HG03460 (cell line): ENCODE measurements around the gene TMEM175.

Experiments
- ATAC-seq: cut with Tn5 transposase; IDR thresholded peaks from one replicate; pipeline ENCODE4 v1.9.1; 2021; ENCODE audit not compliant: unreplicated experiment

Gene TMEM175

DNA sequence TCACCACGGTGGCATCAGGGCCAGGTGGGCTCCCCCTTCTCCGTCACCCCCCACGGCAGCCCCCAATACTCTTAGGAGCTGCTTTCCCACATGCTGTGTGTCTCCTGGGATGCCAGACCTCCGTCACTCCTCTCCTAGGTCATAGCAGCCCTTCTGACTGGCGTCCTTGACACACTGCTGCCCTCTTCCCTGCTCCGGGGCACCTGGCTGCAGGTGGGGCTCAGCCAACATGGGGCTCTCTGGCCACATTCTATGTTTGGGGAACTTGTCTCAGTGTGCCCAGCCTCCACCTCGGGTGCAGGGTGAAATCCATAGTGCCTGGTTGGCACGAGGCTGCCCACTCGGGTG lies 13.8 kb downstream of the TMEM175 start:
- no peak for ATAC-seq

DNA sequence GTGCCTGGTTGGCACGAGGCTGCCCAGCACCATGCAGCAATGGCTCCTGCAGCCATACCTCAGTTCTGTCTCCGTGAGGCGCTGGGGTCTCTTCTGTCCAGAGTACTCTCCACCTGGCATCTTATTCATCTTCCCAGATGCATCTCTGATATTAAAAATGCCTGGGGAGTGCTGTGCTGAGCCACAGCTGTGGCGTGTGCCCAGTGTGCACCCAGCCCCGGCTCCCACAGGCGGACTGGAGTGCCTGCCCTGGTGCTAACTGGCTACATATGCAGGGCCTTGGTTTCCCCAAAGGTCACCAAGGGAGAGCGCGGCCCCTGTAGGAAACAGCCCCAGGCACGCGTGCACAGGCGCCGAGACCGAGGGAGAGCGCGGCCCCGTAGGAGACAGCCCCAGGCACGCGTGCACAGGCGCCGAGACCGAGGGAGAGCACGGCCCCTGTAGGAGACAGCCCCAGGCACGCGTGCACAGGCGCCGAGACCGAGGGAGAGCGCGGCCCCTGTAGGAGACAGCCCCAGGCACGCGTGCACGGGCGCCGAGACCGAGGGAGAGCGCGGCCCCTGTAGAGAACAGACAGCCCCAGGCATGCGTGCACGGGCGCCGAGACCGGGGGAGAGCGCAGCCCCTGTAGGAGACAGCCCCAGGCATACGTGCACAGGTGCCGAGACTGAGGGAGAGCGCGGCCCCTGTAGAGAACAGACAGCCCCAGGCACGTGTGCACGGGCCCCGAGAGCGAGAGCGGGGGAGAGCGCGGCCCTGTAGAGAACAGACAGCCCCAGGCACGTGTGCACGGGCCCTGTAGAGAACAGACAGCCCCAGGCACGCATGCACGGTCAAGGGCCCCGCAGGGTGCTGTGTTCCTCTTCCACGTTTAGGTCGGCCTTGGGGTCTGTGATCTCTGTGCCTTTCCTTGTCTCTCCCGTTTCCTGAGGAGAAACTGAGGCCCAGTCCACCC lies 14.5 kb downstream of the TMEM175 start:
- ATAC-seq = no peak

DNA sequence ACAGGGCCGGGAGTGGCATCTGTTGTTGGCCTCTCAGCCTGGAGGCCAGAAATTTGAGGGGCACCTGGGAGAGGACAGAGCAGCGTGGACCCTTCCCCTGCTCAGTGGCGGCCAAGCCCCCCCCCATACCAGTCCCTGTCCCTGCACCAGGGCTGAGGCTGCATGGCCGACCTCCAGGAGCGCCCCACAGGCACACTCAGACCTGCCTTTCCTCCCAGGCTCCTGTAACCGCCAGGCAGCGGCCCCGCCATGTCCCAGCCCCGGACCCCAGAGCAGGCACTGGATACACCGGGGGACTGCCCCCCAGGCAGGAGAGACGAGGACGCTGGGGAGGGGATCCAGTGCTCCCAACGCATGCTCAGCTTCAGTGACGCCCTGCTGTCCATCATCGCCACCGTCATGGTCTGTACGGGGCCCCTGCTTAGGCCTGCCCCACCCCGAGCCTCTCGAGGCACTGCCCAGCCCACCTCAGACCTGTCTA lies 15.3 kb downstream of the TMEM175 start:
- ATAC-seq = no peak

DNA sequence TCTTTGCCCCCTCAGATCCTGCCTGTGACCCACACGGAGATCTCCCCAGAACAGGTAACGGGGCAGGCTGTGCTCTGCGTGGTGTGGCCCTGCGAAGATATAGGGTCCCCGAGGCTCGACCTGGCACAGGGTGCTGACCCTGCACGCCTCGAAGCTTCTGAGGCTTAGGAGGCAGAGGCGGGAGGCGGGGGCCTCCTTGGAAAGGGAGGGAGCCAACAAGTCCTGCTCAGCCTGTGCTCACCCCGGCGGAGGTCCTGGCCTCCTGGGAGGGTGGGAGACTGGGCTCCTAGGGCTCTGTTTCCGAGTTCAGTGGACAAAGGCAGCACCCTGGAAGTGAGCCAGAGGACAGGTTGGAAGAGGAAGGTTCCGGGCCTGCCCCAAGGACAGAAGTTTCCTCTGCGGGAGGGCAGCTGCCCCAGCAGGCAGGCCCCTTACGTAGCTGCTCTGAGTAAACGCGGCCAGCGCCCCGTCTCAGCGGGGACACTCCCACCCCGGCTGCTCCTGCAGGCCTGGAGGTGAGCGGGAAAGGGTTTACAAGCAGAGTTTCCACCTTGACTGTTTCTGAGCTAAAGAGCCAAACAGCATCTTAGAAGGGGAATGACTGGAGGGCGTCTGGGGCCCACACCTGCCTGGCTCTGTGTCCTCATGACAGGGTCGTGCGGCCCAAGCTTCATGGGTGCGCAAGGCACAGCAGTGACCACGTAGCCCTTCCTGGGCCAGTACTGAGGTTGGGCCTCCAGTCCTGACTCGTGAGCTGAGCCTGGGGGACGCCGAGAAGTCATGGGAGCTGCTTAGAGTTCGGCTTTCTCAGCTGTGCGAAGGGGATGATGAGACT lies 16.1 kb downstream of the TMEM175 start:
- ATAC-seq = no peak

DNA sequence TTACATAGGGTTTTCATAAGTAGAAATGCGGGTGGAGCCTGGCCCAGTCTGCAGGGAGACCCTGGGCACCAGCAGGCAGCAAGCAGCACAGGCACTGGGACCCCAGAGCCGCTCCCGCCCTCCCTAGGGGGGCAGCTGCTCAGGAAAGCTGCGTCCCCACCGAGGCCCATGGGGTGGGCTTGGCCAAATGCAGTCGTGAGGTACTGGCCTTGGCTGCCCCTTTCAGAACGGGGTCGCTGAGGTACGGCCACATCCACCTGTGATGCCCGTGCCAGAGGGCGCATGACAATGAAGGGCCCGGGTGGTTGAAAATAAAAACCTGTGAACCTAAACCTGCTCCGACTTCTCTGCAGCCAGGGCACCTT lies 16.7 kb downstream of the TMEM175 start:
- no peak for ATAC-seq

DNA sequence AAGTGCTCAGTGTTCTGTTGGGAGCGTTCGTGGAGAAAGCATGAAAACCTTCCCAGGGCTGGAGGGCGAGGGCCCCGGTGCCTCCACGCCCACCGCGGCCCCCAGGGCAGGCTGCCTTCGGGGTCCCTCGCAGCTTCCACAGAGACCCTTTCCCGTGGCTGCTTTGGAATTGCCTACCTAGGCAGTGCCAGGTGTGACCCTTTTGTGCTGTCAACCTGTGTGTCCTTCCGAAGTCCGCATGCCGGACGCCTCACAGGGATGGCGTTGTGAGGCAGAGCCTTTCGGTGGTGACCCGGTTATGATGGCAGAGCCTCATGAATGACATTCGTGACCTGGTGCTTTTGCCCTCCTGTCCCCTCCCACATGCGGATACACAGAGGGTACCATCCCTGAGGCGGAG lies 17.4 kb downstream of the TMEM175 start:
- ATAC-seq = no peak

DNA sequence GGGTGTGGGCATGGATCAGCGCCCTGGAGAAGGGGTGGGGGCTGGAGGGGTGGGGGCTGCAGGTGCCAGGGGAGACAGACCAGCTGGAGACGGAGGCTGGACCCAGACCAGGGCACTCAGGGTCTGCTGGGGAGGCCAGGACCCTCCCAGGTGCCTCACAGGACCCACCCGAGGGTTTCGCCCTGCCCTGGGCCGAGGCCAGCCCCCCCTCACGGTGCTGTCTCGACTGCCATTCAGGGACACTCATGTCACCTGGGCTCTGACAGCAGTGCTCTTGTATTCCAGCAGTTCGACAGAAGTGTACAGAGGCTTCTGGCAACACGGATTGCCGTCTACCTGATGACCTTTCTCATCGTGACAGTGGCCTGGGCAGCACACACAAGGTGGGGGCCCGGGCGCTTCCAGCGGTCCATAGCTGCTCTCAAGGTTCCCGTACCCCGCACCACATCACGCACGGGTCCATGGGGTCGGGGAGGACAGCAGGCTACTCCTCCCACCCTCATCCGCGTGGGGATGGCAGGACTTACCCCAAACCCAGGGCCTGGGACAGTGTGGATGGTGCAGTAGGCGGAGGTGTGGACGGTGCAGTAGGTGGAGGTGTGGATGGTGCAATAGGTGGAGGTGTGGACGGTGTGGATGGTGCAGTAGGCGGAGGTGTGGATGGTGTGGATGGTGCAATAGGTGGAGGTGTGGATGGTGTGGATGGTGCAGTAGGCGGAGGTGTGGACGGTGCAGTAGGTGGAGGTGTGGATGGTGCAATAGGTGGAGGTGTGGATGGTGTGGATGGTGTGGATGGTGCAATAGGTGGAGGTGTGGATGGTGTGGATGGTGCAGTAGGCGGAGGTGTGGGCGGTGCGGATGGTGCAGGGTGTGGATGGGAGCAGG lies 18.1 kb downstream of the TMEM175 start:
- no peak for ATAC-seq

DNA sequence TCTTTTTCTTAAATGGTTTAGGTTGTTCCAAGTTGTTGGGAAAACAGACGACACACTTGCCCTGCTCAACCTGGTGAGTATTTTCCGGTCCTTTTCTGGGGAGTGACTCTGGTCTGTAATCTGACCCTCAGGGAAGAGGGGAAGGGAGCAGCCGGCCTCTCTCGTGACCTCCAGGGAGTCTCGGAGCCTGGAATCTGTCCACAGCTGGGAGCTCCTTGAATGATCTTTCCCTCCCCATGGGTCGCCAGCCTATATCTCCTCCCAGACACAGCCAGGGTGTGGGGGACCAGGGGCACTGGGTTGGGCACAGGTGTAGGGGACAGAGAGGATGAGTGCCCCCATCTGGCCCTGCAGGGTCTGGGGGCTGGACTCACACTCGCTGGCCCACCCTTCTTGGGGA lies 18.9 kb downstream of the TMEM175 start:
- ATAC-seq = no peak

DNA sequence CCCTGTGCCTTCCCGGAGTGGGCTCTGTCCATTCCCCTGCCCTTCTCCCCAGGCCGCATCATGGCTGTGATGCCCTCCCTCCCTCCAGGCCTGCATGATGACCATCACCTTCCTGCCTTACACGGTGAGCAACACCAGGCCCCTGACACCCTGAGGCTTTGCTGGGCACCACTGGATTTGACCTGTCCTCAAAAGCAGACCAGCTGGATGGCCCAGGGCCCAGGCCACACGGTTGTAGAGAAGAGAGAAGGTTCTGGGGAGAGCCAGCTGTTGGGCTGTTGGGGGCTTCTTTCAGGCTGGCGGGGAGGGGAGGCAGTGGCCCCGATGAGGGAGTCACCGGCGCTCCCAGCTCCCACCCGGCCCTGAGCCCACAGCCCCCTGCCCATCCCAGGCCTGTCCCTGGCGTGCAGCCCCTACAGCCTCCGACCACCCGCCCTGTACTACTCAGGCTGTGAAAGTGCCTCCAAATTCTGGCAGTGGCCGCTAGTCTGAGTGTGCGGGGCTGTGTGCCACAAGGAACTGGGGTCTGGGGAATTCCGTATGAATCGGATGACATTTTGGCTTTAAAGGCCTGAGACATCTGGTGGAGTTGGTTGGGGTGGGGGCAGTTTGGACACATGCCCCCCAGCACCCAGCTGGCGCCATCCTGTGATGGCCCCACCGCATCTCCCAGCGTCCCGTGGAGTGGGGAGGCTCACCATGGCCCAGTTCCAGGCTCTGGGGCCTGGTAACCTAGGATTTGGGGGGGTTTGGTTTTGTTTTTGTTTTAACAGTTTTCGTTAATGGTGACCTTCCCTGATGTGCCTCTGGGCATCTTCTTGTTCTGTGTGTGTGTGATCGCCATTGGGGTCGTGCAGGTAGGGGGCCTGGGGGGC lies 19.6 kb downstream of the TMEM175 start:
- no peak for ATAC-seq

DNA sequence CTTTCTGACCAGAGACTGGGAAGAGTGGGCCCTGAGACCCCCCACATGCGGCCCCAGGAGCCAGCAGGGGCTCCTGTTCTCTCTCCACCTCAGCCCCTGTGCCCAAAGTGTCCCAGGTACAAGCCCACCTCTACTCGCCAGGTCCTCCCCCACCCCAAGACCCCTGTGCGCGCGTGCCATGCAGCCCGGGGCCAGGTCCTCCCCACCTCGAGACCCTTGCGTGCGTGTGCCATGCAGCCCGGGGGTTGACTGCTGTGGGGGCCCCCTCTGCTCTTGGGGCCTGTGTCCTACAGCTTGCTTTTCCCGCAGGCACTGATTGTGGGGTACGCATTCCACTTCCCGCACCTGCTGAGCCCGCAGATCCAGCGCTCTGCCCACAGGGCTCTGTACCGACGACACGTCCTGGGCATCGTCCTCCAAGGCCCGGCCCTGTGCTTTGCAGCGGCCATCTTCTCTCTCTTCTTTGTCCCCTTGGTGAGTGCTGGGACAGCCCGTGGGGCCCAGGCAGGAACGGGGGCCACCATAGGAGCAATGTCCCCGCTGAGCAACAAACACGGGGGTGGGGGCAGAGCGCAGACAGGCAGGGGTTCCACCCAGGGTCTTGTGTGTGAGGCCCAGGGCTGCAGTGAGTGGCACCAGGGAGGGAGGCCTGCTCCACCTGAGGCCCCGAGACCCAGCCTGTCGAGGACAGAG lies 20.8 kb downstream of the TMEM175 start:
- no peak for ATAC-seq

DNA sequence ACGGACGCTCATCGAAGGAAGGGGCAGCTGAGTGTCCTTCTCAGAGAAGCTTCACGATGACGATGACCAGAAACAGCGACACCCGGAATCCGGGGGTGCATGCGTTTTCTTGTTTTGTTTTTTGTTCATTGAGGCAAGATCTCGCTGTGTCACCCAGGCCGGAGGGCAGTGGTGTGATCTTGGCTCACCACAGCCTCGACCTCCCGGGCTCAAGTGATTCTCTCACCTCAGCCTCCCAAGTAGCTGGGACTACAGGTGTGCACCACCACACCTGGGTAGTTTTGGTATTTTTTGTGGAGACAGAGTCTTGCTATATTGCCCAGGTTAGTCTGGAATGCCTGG lies 21.3 kb downstream of the TMEM175 start:
- no peak for ATAC-seq

DNA sequence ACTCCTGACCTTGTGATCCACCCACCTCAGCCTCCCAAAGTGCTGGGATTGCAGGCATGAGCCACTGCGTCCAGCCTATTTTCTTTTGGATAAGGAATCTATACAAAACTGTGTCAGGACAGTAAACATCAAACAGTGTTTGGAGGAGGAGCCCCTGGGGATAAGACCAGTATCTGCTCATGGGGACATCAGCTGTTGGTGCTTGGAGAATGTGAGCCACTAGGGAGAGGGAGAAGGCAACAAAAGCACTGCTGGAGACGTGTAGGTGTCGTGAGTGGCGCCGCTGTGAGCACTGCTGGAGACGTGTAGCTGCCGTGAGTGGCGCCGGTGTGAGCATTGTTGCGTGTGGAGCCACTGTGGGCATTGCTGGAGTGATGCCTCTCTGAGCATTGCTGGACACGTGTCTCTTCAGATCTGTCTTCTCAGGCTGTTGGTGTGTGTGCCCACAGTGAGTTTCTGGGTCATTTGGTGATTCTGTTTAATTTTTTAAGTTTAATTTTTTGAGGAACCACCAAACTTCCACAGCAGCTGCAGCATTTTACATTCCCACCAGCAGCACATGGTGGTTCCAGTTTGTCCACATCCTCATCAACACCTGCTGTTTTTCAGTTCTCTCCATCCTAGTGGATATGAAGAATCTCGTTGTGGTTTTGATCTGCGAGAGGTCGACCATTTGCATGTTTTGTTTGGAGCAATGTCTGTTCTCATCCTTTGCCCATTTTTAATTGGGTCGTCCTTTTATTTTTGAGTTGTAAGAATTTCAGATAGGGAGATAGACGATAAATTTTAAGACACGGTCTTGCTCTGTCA lies 22.2 kb downstream of the TMEM175 start:
- ATAC-seq = no peak

DNA sequence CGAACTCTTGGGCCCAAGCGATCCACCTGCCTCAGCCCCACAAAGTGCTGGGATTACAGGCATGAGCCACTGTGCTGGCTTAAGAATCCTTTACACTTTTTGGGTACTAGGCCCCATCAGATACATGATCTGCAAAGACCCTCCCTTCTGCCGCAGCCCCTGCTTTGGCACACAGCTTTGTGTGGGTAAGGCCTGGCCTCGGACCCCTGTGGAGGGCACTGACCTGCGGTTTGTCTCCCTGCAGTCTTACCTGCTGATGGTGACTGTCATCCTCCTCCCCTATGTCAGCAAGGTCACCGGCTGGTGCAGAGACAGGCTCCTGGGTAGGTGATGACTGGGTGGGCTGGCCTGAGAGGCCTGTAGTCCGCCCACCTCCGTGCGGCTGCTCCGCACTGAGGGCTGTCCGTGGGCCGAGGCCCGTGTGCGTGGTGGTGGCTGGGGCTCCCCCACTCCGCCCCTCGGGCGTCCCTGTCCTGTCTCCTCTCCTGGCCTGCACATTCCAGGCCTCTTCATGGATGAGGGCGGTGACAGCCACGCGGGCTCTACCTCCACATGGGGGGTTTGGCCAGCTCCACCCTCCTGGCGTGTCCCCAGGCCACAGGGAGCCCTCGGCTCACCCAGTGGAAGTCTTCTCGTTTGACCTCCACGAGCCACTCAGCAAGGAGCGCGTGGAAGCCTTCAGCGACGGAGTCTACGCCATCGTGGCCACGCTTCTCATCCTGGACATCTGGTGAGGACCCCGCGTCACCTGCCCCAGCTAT lies 23.1 kb downstream of the TMEM175 start:
- ATAC-seq = no peak

DNA sequence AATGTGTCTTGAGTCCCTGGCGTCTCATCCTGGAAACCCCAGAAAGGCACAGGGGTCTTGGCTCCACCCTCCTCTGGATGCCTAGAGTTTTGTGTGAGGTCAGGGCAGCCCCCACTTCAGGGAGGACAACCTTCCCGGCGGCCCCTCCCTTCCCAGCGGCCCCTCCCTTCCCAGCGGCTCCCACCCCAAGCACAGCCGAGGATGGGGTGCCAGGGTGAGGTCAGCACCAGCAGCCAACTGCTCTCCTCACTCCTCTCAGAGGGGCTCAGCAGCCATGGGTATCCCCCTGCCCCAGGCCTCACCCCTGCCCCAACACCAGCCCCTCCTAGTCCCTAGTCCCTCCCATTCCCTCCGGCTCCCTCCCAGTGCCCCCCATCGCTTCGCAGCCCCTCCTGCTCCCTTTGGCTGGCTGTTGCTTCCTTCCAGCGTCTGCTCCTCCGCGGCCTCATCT lies 23.7 kb downstream of the TMEM175 start:
- no peak for ATAC-seq

DNA sequence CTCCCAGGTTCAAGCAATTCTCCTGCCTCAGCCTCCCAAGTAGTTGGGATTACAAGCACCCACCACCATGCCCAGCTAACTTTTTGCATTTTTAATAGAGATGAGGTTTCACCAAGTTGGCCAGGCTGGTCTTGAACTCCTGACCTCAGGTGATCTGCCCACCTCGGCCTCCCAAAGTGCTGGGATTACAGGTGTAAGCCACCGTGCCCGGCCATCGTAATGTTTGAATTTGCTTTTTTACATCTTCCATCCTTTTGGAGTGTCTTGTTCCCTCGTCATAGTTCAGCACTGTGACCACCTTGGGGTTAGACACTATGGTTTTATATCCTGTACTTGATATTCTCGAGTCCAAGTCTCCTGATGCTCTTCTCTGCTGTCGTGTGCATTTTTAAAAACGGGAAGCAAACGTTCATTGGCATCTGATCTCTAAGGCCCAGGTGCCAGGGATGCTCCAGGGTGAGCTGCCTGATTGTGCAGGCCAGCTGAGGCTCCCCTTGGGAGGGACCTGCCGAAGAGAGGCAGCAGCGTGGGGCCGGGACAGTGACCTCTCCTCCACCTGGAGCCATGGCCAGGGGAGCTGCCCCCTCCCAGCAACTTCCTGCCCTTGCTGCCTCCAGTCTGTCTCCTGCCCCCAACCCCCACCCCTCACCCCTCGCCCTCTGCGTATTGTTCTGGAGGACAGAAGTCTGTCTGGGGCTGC lies 24.4 kb downstream of the TMEM175 start:
- ATAC-seq = no peak

DNA sequence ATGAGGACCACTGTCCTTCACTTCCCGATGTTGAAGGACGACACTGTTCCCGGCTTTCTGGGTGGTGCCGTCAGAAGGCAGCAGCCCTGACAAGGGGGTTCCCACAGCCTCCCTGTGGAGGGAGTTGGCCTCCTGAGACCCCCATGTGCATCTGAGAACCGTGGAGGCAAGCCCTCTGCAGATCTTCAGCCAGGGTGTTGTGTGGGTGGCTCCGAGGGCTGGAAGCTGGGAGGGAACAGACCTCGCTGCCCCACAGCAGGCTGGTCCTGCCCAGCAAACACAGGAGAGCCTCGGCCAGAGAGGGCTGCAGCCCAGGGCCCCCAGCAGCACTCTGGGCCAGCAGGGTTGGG lies 24.9 kb downstream of the TMEM175 start:
- ATAC-seq = no peak

DNA sequence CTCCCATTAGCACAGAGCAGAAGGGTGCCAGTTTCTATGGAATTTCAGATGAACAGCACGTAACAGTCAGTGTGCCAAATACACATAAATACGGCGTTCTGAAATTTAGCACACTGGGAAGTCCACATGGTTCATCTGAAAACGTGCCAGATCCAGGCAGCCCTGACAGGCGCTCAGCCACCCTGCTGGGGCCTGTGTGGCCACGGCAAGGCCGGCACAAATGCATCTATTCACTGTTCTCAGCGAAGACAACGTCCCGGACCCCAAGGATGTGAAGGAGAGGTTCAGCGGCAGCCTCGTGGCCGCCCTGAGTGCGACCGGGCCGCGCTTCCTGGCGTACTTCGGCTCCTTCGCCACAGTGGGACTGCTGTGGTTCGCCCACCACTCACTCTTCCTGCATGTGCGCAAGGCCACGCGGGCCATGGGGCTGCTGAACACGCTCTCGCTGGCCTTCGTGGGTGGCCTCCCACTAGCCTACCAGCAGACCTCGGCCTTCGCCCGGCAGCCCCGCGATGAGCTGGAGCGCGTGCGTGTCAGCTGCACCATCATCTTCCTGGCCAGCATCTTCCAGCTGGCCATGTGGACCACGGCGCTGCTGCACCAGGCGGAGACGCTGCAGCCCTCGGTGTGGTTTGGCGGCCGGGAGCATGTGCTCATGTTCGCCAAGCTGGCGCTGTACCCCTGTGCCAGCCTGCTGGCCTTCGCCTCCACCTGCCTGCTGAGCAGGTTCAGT lies 25.5 kb downstream of the TMEM175 start:
- no peak for ATAC-seq
